ENCODE measurements around the gene ALDH3B2. TPM values are rescaled to one million over a fixed set of nuclear protein-coding genes. Genes with fewer than 3 reads are reported as not detected.
"Not testable (repeated sequence)": the region's sequence is repeated elsewhere in the genome, so short reads cannot be mapped to it uniquely, and the experiment has no call there.

Gene ALDH3B2
- total and polyA plus RNA-seq, 2 of the 8 experiments (the other 6 are each of a cell fraction or from before 2014, with no cell fraction given) = not detected

DNA sequence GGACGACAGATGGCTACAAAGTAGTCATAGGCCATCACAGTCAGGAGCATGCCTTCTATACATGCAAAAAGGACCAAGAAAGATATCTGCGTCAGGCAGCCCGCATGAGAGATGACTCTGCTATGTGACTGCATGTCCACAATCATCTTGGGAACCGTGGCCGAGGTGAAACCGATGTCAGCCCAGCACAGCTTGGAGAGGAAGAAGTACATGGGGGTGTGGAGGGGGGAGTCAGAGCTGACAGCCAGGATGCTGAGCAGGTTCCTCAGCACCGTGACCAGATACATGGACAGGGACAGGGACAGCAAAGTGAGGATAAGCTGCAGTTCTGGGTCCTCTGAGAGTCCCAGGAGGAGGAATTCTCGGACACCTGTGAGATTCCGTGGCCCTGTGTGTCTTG lies 48.6 kb upstream of the ALDH3B2 start:
- H2BK20ac ChIP-seq (ENCODE audit: low read length); H3K4ac ChIP-seq (replicated peaks; ENCODE audit: insufficient read length, low read depth, low read length); H3K9me3 ChIP-seq (ENCODE audit: insufficient read depth in 2 of 2, low read depth in 1 of 2, low read length in 1 of 2); H2BK120ac ChIP-seq (replicated peaks; ENCODE audit: low read depth, low read length); DNase-seq (ENCODE audit: low read depth in 1 of 2, low spot score in 2 of 2); H2AK5ac ChIP-seq (ENCODE audit: low read depth, low read length); H3K18ac ChIP-seq (ENCODE audit: extremely low read depth, low read length); H3K9ac ChIP-seq (replicated peaks in 1 of 4; ENCODE audit: extremely low read depth in 1 of 4, low read depth in 3 of 4, low read length in 3 of 4); POLR2A ChIA-PET (ENCODE audit: partially characterized antibody); H3K36me3 ChIP-seq (ENCODE audit: control insufficient read depth in 2 of 4, insufficient read depth in 4 of 4, low read length in 3 of 4); H3K4me1 ChIP-seq (replicated peaks in 1 of 4; ENCODE audit: control insufficient read depth in 3 of 4, insufficient read depth in 4 of 4, low read length in 3 of 4); H2BK15ac ChIP-seq (ENCODE audit: low read length); H3K79me2 ChIP-seq (ENCODE audit: control insufficient read depth in 1 of 2, insufficient read depth in 2 of 2, low read length in 2 of 2); H3K27ac ChIP-seq (ENCODE audit: low read depth, low read length); H3K79me1 ChIP-seq (ENCODE audit: low read depth, low read length); H3K27me3 ChIP-seq (replicated peaks in 1 of 4; ENCODE audit: control insufficient read depth in 3 of 4, extremely low read depth in 1 of 4, insufficient read depth in 3 of 4, low read length in 3 of 4); H3K4me2 ChIP-seq (ENCODE audit: insufficient read depth in 1 of 2, low read depth in 2 of 2, low read length in 2 of 2); H3K23me2 ChIP-seq (ENCODE audit: low read depth, low read length); H4K5ac ChIP-seq (ENCODE audit: insufficient read length, low read depth, low read length); H3K23ac ChIP-seq (ENCODE audit: insufficient read length); H3K14ac ChIP-seq (ENCODE audit: insufficient read length); H3K4me3 ChIP-seq (ENCODE audit: extremely low read depth in 1 of 4, insufficient read depth in 2 of 4, low read depth in 3 of 4, low read length in 4 of 4); H4K8ac ChIP-seq (ENCODE audit: extremely low read depth, insufficient read depth, low read length); H2BK12ac ChIP-seq (ENCODE audit: low read depth, low read length); H4K91ac ChIP-seq (replicated peaks; ENCODE audit: insufficient read length, low read length); FAIRE-seq; CTCF ChIA-PET (ENCODE audit: partially characterized antibody); H2AFZ ChIP-seq (ENCODE audit: low read length); H2BK5ac ChIP-seq (ENCODE audit: low read depth, low read length); H4K20me1 ChIP-seq (replicated peaks in 1 of 2; ENCODE audit: control insufficient read depth in 1 of 2, insufficient read depth in 2 of 2, low read length in 2 of 2); H3K56ac ChIP-seq (replicated peaks; ENCODE audit: insufficient read length, low read depth, low read length): not testable (repeated sequence)
- WGBS, 2 experiments (ENCODE audit: extremely low coverage in 1 of 2, insufficient coverage in 1 of 2, insufficient read length in 1 of 2, insufficient replicate concordance in 2 of 2, low coverage in 1 of 2, low lambda C conversion rate in 2 of 2, missing lambda C conversion rate in 1 of 2) = 91% methylated on average over 6 of the region's 9 CpGs; no CpG with 5 or more reads in 1 of the 2 experiments

DNA sequence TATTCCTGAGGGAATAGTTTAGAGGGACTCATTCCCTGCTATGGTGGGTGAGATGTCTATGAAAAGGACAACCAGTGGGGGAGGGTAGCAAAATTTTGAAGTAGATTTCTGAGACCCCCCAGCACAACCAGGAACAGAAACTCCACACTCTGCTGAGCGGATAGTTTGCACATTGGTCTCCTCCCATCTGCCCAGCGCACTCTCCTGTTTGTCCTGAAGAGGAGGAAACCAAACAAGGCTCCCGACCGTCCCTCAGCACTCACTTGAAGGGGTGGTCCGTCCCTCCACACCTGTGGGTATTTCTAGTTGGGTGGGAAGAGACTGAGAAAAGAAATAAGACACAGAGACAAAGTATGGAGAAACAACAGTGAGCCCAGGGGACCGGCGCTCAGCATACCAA lies 41.8 kb upstream of the ALDH3B2 start:
- H3K4me2 ChIP-seq (ENCODE audit: insufficient read depth in 1 of 2, low read depth in 2 of 2, low read length in 2 of 2); H3K27ac ChIP-seq (ENCODE audit: low read depth, low read length); FAIRE-seq; H4K5ac ChIP-seq (ENCODE audit: insufficient read length, low read depth, low read length); H3K4me1 ChIP-seq (replicated peaks in 1 of 4; ENCODE audit: control insufficient read depth in 3 of 4, insufficient read depth in 4 of 4, low read length in 3 of 4); H3K4me3 ChIP-seq (ENCODE audit: extremely low read depth in 1 of 4, insufficient read depth in 2 of 4, low read depth in 3 of 4, low read length in 4 of 4); H3K27me3 ChIP-seq (replicated peaks in 1 of 4; ENCODE audit: control insufficient read depth in 3 of 4, extremely low read depth in 1 of 4, insufficient read depth in 3 of 4, low read length in 3 of 4); DNase-seq (ENCODE audit: low read depth in 1 of 2, low spot score in 2 of 2); H2BK20ac ChIP-seq (ENCODE audit: low read length); H4K8ac ChIP-seq (ENCODE audit: extremely low read depth, insufficient read depth, low read length); H3K56ac ChIP-seq (replicated peaks; ENCODE audit: insufficient read length, low read depth, low read length); H2BK5ac ChIP-seq (ENCODE audit: low read depth, low read length); H4K91ac ChIP-seq (replicated peaks; ENCODE audit: insufficient read length, low read length); CTCF ChIA-PET (ENCODE audit: partially characterized antibody); POLR2A ChIA-PET (ENCODE audit: partially characterized antibody); H3K18ac ChIP-seq (ENCODE audit: extremely low read depth, low read length); H3K23me2 ChIP-seq (ENCODE audit: low read depth, low read length); H3K9ac ChIP-seq (replicated peaks in 1 of 4; ENCODE audit: extremely low read depth in 1 of 4, low read depth in 3 of 4, low read length in 3 of 4); H2BK12ac ChIP-seq (ENCODE audit: low read depth, low read length); H2AK5ac ChIP-seq (ENCODE audit: low read depth, low read length); H3K23ac ChIP-seq (ENCODE audit: insufficient read length); H3K14ac ChIP-seq (ENCODE audit: insufficient read length); H3K79me1 ChIP-seq (ENCODE audit: low read depth, low read length); H3K4ac ChIP-seq (replicated peaks; ENCODE audit: insufficient read length, low read depth, low read length); H2BK15ac ChIP-seq (ENCODE audit: low read length); H2BK120ac ChIP-seq (replicated peaks; ENCODE audit: low read depth, low read length); H3K9me3 ChIP-seq (ENCODE audit: insufficient read depth in 2 of 2, low read depth in 1 of 2, low read length in 1 of 2); H3K79me2 ChIP-seq (ENCODE audit: control insufficient read depth in 1 of 2, insufficient read depth in 2 of 2, low read length in 2 of 2); H2AFZ ChIP-seq (ENCODE audit: low read length); H3K36me3 ChIP-seq (ENCODE audit: control insufficient read depth in 2 of 4, insufficient read depth in 4 of 4, low read length in 3 of 4); H4K20me1 ChIP-seq (replicated peaks in 1 of 2; ENCODE audit: control insufficient read depth in 1 of 2, insufficient read depth in 2 of 2, low read length in 2 of 2): not testable (repeated sequence)
- 70% methylated on average over 6 of the region's 7 CpGs; no CpG with 5 or more reads in 1 of the 2 experiments for WGBS, 2 experiments (ENCODE audit: extremely low coverage in 1 of 2, insufficient coverage in 1 of 2, insufficient read length in 1 of 2, insufficient replicate concordance in 2 of 2, low coverage in 1 of 2, low lambda C conversion rate in 2 of 2, missing lambda C conversion rate in 1 of 2)

All from H1 (cell line).